ENCODE data around the gene AGBL2. TPM values are rescaled to one million over a fixed set of nuclear protein-coding genes. Genes with fewer than 3 reads are reported as not detected.

AGBL2 gene
- total and polyA plus RNA-seq, 2 donors (not counting 3 experiments of a cell fraction or from before 2014, with no cell fraction given) = 0.08 to 0.86 TPM

GRCh38 chr11:47659276-47659675 is 55.9 kb downstream of the AGBL2 start:
- no peak for FAIRE-seq
- CTCF ChIA-PET = no interaction called here
- Histone ChIP-seq H3K9ac (replicated peaks; ENCODE audit: extremely low read depth, insufficient read depth, low read length) (no peak overlapping the region), H3K4me2 (ENCODE audit: insufficient read depth, low read length) (no peak overlapping the region), H3K4me1 (ENCODE audit: control insufficient read depth, extremely low read depth, insufficient read depth, low read length) (no peaks in the 10 kb centered on the region), H3K27ac (ENCODE audit: insufficient read depth, low read depth, low read length) (no peak overlapping the region), H3K9me3 (replicated peaks; ENCODE audit: control insufficient read depth, insufficient read depth, low read length) (no peaks in the 10 kb centered on the region), H3K36me3 (ENCODE audit: control insufficient read depth in 2 of 2, extremely low read depth in 1 of 2, insufficient read depth in 2 of 2, low read length in 2 of 2) (no peaks in the 10 kb centered on the region), H2AFZ (ENCODE audit: low read depth, low read length) (no peak overlapping the region), H3K79me2 (ENCODE audit: control insufficient read depth, insufficient read depth, low read length) (no peaks in the 10 kb centered on the region), H3K4me3 (replicated peaks in 1 of 3; ENCODE audit: insufficient read depth in 1 of 3, low read depth in 1 of 3, low read length in 3 of 3) (no peak overlapping the region), H3K27me3 (ENCODE audit: control insufficient read depth in 2 of 2, insufficient read depth in 2 of 2, low read length in 2 of 2) (peaks cover 2 to 5% of the 10 kb centered on the region in 2 experiments), H3K9me1 (replicated peaks; ENCODE audit: control insufficient read depth, extremely low read depth, insufficient read depth, low read length) (no peaks in the 10 kb centered on the region), H4K20me1 (replicated peaks; ENCODE audit: control insufficient read depth, extremely low read depth, insufficient read depth, low read length) (no peaks in the 10 kb centered on the region)
- POLR2A ChIA-PET = no interaction called here
- no peak for DNase-seq (ENCODE audit: low read depth, low spot score)
- dilution Hi-C loops (cut with MboI; ENCODE audit: extremely low pct_ligation_motif_present, low sequenced_read_pairs) (no loop called here), intact Hi-C loops (cut with micrococcal nuclease) (no loop called here)
- TF ChIP-seq, protein P1, sequence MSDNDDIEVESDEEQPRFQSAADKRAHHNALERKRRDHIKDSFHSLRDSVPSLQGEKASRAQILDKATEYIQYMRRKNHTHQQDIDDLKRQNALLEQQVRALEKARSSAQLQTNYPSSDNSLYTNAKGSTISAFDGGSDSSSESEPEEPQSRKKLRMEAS (IDR thresholded peaks at IDR 0.05; ENCODE audit: insufficient read depth, insufficient read length) = no peak
- no peak for TF ChIP-seq JUN (IDR thresholded peaks at IDR 0.05; ENCODE audit: borderline replicate concordance, insufficient read depth, insufficient read length, low read depth)
- no TSS peak for BruUV-seq (replicated peaks)

GRCh38 chr11:47656260-47656885 is 58.8 kb downstream of the AGBL2 start:
- H3K36me3 ChIP-seq (ENCODE audit: control insufficient read depth in 2 of 2, extremely low read depth in 1 of 2, insufficient read depth in 2 of 2, low read length in 2 of 2) = no peaks in the 10 kb centered on the region
- FAIRE-seq (no peak), DNase-seq (ENCODE audit: low read depth, low spot score) (no peak)
- H3K27ac ChIP-seq (ENCODE audit: insufficient read depth, low read depth, low read length) = no peak overlapping the region
- no peak overlapping the region for H2AFZ ChIP-seq (ENCODE audit: low read depth, low read length)
- ChIA-PET POLR2A (no interaction called here), CTCF (no interaction called here)
- peaks cover 2 to 5% of the 10 kb centered on the region in 2 experiments for H3K27me3 ChIP-seq (ENCODE audit: control insufficient read depth in 2 of 2, insufficient read depth in 2 of 2, low read length in 2 of 2)
- intact Hi-C loops (cut with micrococcal nuclease) = no loop called here
- H3K9ac ChIP-seq (replicated peaks; ENCODE audit: extremely low read depth, insufficient read depth, low read length) = no peak overlapping the region
- no peaks in the 10 kb centered on the region for H3K79me2 ChIP-seq (ENCODE audit: control insufficient read depth, insufficient read depth, low read length)
- H4K20me1 ChIP-seq (replicated peaks; ENCODE audit: control insufficient read depth, extremely low read depth, insufficient read depth, low read length) = no peaks in the 10 kb centered on the region
- TF ChIP-seq POLR2A (IDR thresholded peaks at IDR 0.05; ENCODE audit: low read depth, low read length) (no peak), FOS (IDR thresholded peaks at IDR 0.05; ENCODE audit: borderline replicate concordance, insufficient read depth, low read length) (no peak), POLR2AphosphoS5 (IDR thresholded peaks at IDR 0.05; ENCODE audit: insufficient read depth, low read depth, low read length) (no peak), GATA2 (IDR thresholded peaks at IDR 0.05; ENCODE audit: insufficient read depth, insufficient read length, low read depth, low read length) (no peak), EZH2 (IDR thresholded peaks at IDR 0.05; ENCODE audit: borderline replicate concordance, low read depth, low read length, severe bottlenecking) (no peak), CTCF (IDR thresholded peaks at IDR 0.05; ENCODE audit: extremely low read depth in 1 of 2, insufficient read depth in 1 of 2, low read depth in 1 of 2, low read length in 2 of 2) (no peak), MYC (IDR thresholded peaks at IDR 0.05; ENCODE audit: low read depth, low read length) (no peak), JUN (IDR thresholded peaks at IDR 0.05; ENCODE audit: borderline replicate concordance, insufficient read depth, insufficient read length, low read depth) (no peak)
- TF ChIP-seq, protein P1 (IDR thresholded peaks at IDR 0.05; ENCODE audit: insufficient read depth, insufficient read length) = no peak
- no peaks in the 10 kb centered on the region for H3K9me1 ChIP-seq (replicated peaks; ENCODE audit: control insufficient read depth, extremely low read depth, insufficient read depth, low read length)
- H3K4me2 ChIP-seq (ENCODE audit: insufficient read depth, low read length) = no peak overlapping the region
- no peaks in the 10 kb centered on the region for H3K9me3 ChIP-seq (replicated peaks; ENCODE audit: control insufficient read depth, insufficient read depth, low read length)
- BruUV-seq (replicated peaks) = no TSS peak
- H3K4me1 ChIP-seq (ENCODE audit: control insufficient read depth, extremely low read depth, insufficient read depth, low read length) = no peaks in the 10 kb centered on the region
- dilution Hi-C loops (cut with MboI; ENCODE audit: extremely low pct_ligation_motif_present, low sequenced_read_pairs) = no loop called here
- H3K4me3 ChIP-seq (replicated peaks in 1 of 3; ENCODE audit: insufficient read depth in 1 of 3, low read depth in 1 of 3, low read length in 3 of 3) = no peak overlapping the region
